GM13977 (cell line): ENCODE measurements around the gene MYO15B.

ENCODE experiments used
- DNase-seq: peaks from one replicate; pipeline ENCODE4 v3.0.0; 2012; ENCODE audit warnings: low spot score
- CTCF ChIP-seq: IDR thresholded peaks from 2 replicates; pipeline ENCODE4 v1.5.1; 2012; ENCODE audit warnings: mild to moderate bottlenecking, control low read depth; ENCODE audit not compliant: insufficient read depth; ENCODE audit errors: extremely low read depth, missing control alignments
- in situ Hi-C: fragments of 300-500 bp; cut with MboI; formaldehyde crosslinking; loops from one replicate; pipeline ENCODE4 v1.12.0; 2022; ENCODE audit warnings: low sequenced_read_pairs, low pct_unique_long_range_greater_than_20kb, mixed read lengths, inconsistent platforms; ENCODE audit not compliant: unreplicated experiment

Gene MYO15B

GRCh38 chr17:75565618-75566017, 22.0 kb upstream of the MYO15B start:
- no peak for TF ChIP-seq CTCF
- DNase-seq, result no peak
- in situ Hi-C loops, result no loop called here

GRCh38 chr17:75566416-75566815, 21.2 kb upstream of the MYO15B start:
- no peak for DNase-seq
- no peak for TF ChIP-seq CTCF
- in situ Hi-C loops, result no loop called here

- no peak for TF ChIP-seq CTCF
- in situ Hi-C loops, result no loop called here
- DNase-seq, result no peak
Observed at GRCh38 chr17:75566834-75567233, 20.8 kb upstream of the MYO15B start.

GRCh38 chr17:75568412-75569255, 19.0 kb upstream of the MYO15B start:
- in situ Hi-C loops, result no loop called here

GRCh38 chr17:75570034-75570676, 17.4 kb upstream of the MYO15B start:
- no peak for TF ChIP-seq CTCF
- no peak for DNase-seq
- in situ Hi-C loops, result no loop called here

More at GRCh38 chr17:75568412-75569255, 19.0 kb upstream of the MYO15B start:
- DNase-seq, result no peak
- TF ChIP-seq CTCF, result no peak

GRCh38 chr17:75570772-75571171, 16.8 kb upstream of the MYO15B start:
- no peak for TF ChIP-seq CTCF
- in situ Hi-C loops, result no loop called here
- no peak for DNase-seq
